T47D (cell line): Measurements from ENCODE around the gene ZNF773.
A peak's percentile ranks its signal among the peaks of the same experiment; 100 is the strongest.
"Not testable (repeated sequence)": the region's sequence is repeated elsewhere in the genome, so short reads cannot be mapped to it uniquely, and the experiment has no call there.

Experiments
- DNase-seq, 2 experiments: peaks; one replicate each; pipeline versions ENCODE4 v3.0.0 to v3.0.0-alpha.2; 2011 to 2012; ENCODE audit warnings: low read depth in 1 of 2, low spot score in 1 of 2
- JUND ChIP-seq: IDR thresholded peaks from 2 replicates; pipeline ENCODE4 v1.6.1; 2012; ENCODE audit warnings: low read depth
- in situ Hi-C: cut with HindIII; loops from 2 replicates; pipeline ENCODE4 v1.10.0; 2016; ENCODE audit warnings: low sequenced_read_pairs, low pct_unique_long_range_greater_than_20kb

Gene ZNF773

DNA sequence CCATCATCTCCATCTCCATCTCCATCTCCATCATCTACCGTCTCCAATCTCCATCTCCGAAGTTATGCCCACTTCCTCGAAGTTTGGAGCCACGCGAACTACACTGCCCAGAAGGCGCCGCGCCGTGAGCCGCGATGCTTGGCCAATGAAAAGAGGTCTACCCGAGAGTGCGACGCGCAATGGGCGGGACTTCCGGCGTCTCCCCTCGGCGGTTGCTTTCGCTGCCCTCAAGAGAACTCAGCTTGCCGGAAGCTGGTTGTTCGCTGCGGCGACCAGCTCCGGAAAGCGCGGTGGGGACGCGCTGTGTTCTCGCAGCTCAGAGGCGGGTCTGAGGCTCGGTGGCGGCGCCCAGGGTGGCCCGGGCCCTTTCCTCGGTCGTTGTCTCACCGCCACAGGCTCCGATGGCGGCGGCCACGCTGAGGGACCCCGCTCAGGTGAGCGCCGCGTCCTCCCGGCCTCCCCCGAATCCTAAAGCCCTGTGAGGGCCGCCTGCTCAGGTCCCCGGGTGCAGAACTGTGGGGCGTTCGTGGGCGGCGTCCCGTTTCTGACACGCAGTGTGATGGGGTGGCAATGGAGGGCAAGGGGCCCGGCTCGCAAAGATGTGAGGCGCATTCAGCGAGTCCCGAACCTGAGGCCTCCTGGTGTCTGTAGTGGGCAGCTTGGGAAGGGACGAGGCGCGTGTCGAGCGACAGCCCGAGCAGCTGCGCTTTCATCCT lies at the start of gene ZNF773:
Gene ZNF773 (plus strand): TSS at position 259 of the 716 bp plus-strand sequence. CDS start 143 bp downstream, at position 402.
- peak; percentile 65 to 94 for DNase-seq
- in situ Hi-C loops: not testable (repeated sequence)

DNA sequence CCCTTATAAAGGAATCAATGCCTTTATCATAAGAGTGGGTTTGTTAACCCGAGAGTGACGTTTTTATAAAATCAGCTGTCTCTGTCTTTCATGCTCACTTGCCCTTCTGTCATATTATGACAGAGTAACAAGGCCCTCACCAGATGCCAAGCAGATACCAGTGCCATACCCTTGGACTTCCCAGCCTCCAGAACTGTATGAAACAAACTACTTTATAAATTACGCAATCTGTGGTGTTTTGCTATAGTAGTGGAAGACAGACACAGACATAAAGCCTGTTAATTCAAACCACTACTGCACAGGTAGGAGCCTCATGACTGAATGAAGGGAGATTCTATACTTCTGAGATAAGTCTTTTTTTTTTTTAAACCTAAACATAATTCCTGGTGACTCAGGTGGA lies 47.4 kb upstream of the ZNF773 start:
- DNase-seq: no peak
- in situ Hi-C loops: no loop called here
- TF ChIP-seq JUND: no peak

DNA sequence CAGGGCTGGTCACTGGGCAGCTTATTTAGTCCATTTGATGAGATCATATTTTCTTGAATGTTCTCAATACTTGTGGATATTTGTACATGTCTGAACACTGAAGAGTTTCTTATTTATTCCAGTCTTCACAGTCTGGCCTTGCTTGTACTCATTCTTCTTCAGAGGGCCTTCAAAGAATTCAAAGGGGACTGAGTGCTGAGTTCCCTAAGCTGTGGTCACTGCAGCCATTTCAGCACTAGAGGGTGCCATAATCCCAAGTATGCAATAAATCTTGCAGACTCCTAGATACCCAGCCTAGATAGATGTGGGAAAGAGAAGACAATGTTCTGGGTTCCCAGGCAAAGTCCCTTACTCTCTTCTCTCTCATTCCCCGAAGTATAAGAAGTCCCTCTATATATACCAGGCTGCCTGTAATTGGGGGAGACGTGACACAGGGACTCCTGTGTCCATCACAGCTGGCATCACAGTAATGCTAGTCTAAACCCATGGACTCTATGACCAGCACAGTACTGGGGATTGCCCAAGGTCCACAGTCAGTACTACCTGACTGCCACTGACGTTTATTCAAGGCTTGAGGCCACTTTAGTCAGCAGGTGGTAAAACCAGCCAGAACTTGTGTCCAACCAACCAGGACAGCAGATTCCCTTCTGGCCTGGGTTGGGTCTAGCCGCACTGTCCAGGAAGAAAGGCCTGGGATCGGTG lies 33.9 kb upstream of the ZNF773 start:
- in situ Hi-C loops: no loop called here
- TF ChIP-seq JUND: no peak
- DNase-seq: peak; percentile 13 to 76

DNA sequence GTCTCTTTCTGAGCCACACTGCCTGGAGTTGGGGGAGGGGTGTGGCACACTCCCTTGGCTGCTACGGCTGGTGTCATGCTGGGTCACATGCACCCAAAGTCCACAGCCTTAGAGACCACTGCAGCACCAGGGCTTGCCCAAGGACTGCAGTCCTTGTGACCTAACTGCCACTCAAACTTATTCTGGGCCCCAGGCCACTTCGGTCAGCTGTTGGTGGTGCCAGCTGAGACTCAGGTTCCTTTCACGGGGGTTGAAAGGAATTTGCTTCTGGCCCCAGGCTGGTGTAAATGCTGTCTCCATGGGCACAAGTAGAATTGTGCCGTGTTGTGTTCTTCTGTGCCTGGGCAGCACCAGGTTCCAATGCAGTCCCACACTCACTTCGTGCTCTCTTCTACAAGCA lies 33.2 kb upstream of the ZNF773 start:
- TF ChIP-seq JUND: no peak
- in situ Hi-C loops: no loop called here
- no peak for DNase-seq

DNA sequence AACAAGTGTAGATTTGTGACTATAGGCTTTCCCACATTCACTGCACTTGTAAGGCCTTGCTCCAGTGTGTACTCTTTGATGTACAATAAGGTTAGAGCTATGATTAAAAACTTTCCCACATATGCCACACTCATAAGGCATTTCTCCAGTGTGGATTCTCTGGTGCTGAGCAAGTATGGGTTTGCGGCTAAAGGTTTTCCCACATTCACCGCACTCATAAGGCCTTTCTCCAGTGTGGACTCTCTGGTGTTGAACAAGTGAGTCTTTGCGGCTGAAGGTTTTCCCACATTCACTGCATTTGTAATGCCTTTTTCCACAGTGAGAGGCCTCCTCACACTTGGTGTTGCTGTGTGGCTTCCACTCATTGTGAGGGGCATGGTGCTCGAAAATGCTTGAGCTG lies 26.1 kb upstream of the ZNF773 start:
- in situ Hi-C loops: no loop called here
- peak in 1 of 2 experiments; percentile 11 for DNase-seq
- no peak for TF ChIP-seq JUND

DNA sequence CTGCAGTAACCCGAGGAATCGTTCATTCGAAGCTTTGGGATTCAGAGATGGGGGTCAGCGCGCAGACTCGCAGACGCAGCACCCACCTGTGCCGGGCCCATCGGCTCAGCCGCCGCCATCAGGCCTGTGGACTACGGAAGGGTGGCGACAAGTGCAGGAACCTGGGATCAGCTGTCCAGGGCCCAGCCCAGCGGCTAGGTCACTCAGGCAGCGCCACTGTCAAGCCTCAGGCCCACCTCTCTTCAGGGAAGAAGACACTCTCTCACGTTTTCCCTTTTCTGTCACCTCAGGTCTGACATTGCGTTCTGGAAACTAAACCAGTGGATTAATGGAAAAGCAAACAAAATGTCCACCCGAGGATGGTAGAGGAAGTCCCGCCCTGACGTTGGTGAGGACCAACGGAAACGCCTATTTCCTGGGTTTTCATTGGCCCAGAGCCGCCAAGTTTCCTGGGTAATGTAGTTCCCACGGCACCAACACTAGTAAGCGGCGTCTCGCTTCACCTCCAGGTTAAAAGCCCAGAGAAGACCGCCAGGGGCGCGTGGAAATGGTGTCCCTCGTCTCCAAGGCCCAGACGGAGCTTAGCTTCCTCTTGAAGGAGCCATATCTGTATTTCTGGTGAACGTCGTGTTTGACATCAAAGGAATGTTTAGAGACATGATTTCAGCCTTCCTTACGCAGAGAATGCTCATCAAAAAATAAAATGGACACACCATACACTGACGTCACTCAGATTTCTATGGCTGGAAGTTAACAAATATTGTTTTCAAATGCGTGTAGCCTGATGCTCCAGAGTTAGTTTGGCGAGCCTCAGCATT lies 22.3 kb upstream of the ZNF773 start, which contains the start of gene ZNF772:
Gene ZNF772 (minus strand): TSS at position 376 of the 818 bp plus-strand sequence. CDS start 257 bp downstream, at position 119.
- TF ChIP-seq JUND: no peak
- in situ Hi-C loops: no loop called here
- peak; percentile 89 to 95 for DNase-seq

DNA sequence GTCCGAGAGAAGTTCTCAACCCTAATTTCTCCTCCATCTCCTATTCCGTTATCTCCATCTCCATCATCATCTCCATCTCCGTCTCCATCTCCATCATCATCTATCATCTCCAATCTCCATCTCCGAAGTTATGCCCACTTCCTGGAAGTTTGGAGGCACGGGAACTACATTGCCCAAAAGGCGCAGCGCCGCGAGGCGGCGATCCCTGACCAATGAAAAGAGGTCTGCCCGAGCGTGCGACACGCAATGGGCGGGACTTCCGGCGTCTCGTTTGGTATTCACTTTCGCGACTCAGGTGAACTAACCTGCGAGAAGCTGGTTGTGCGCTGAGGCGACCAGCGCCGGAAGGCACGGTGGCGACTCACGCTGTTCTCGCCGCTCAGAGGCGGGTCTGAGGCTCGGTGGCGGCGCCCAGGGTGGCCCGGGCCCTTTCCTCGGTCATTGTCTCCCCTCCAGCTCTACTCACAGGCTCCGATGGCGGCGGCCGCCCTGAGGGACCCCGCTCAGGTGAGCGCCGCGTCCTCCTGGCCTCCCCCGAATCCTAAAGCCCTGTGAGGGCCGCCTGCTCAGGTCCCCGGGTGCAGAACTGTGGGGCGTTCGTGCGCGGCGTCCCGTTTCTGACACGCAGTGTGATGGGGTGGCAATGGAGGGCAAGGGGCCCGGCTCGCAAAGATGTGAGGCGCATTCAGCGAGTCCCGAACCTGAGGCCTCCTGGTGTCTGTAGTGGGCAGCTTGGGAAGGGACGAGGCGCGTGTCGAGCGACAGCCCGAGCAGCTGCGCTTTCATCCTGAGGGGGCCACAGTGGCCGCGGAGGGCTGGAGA lies 12.1 kb upstream of the ZNF773 start, which contains the start of gene ZNF419:
Gene ZNF419 (plus strand): TSS at position 274 of the 822 bp plus-strand sequence. CDS start 201 bp downstream, at position 475.
- in situ Hi-C loops: not testable (repeated sequence)
- peak; percentile 85 to 93 for DNase-seq

DNA sequence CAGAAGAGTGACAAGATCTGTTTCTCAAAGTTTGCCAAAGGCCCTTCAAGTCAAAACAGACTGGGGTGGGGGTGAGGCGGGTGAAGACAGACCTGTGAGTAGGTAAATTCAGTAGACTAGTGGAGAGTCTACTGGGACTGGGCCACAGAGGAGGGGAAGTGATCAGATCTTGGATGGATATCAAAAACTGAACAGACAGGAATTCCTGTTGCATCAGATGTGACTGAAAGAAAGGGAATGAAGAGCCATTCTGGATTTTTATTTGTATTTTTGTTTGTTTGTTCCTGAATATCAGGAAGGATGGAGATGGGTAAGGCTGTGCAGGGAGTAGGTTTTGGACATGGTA lies 11.5 kb upstream of the ZNF773 start:
- DNase-seq, in situ Hi-C loops: not testable (repeated sequence)

DNA sequence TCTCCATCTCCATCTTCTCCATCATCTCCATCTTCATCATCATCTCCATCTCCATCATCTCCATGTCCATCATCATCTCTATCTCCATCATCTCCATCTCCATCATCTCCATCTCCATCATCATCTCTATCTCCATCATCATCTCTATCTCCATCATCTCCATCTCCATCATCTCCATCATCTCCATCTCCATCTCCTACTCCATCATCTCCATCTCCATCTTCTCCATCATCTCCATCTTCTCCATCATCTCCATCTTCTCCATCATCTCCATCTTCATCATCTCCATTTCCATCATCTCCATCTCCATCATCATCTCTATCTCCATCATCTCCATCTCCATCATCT lies 432 bp upstream of the ZNF773 start:
- DNase-seq, in situ Hi-C loops: not testable (repeated sequence)

DNA sequence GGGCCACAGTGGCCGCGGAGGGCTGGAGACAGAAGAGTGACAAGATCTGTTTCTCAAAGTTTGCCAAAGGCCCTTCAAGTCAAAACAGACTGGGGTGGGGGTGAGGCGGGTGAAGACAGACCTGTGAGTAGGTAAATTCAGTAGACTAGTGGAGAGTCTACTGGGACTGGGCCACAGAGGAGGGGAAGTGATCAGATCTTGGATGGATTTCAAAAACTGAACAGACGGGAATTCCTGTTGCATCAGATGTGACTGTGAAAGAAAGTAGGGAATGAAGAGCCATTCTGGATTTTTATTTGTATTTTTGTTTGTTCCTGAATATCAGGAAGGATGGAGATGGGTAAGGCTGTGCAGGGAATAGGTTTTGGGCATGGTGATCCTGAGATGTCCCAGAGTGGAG lies 662 bp downstream of the ZNF773 start:
- in situ Hi-C loops: not testable (repeated sequence)

DNA sequence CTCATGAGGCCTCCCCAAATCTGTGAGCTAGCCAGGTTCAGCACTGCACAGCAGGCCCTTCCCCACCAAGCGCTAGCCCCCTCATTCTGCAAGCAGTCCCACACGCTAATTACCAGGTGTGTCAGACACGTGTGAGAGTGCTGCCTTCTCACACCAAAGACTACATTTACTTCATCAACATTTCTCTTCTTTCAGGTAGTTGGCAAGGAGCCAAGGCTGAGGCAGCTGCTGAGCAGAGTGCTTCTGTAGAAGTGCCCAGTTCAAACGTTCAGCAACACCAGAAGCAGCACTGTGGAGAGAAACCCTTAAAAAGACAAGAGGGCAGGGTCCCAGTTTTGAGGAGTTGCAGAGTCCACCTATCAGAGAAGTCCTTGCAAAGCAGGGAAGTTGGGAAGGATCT lies 6.4 kb downstream of the ZNF773 start:
- in situ Hi-C loops: no loop called here
- DNase-seq: no peak
- TF ChIP-seq JUND: no peak

More for the DNA sequence above, 662 bp downstream of the ZNF773 start:
- peak in 1 of 2 experiments; percentile 37 for DNase-seq

DNA sequence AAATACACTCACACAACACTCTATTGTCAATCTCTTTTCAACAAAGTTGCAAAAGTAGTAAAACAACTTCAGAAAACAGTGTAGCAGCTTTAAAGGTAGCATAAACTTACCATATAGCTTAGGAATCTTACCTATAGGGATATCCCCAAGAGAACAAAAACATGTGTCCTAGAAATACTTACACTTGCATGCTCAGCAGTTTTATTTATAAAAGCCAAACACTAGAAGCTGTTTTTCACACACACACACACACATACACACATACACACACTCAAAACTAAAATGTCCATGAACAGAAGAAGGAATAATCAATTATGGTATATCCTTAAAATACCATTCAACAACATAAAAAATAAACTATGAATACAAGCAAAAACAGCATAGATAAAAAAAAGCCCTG lies 11.7 kb downstream of the ZNF773 start:
- in situ Hi-C loops: no loop called here
- no peak for TF ChIP-seq JUND
- DNase-seq: no peak
